GM11168 (cell line): Measurements from ENCODE around the gene IDUA.
"Not testable (repeated sequence)": the region's sequence is repeated elsewhere in the genome, so short reads cannot be mapped to it uniquely, and the experiment has no call there.

Experiments
- in situ Hi-C: fragments of 300-500 bp; cut with MboI; formaldehyde crosslinking; loops from one replicate; pipeline ENCODE4 v1.12.0; 2022; ENCODE audit warnings: low sequenced_read_pairs; ENCODE audit not compliant: unreplicated experiment

Gene IDUA

GRCh38 chr4:1042352-1043055, 55.7 kb downstream of the IDUA start:
- in situ Hi-C loops: no loop called here

DNA sequence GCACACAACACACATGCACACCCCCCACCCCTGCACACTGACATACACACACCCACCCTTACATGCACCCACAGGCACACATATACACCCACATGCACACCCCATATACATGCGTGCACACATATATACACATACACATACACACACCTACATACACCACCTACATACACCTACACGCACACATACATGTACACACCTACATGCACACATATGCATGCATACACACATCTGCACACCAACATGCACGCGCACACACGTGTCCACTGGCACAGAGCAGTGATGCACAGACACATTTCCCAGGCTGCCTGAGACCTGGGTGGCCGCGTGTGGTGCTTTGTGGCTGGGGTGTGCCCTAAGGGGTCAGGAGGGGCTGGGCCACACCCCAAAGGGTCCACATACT, 56.3 kb downstream of the IDUA start:
- in situ Hi-C loops: no loop called here

- in situ Hi-C loops: no loop called here
Measured at GRCh38 chr4:1043651-1044468, 57.0 kb downstream of the IDUA start.

DNA sequence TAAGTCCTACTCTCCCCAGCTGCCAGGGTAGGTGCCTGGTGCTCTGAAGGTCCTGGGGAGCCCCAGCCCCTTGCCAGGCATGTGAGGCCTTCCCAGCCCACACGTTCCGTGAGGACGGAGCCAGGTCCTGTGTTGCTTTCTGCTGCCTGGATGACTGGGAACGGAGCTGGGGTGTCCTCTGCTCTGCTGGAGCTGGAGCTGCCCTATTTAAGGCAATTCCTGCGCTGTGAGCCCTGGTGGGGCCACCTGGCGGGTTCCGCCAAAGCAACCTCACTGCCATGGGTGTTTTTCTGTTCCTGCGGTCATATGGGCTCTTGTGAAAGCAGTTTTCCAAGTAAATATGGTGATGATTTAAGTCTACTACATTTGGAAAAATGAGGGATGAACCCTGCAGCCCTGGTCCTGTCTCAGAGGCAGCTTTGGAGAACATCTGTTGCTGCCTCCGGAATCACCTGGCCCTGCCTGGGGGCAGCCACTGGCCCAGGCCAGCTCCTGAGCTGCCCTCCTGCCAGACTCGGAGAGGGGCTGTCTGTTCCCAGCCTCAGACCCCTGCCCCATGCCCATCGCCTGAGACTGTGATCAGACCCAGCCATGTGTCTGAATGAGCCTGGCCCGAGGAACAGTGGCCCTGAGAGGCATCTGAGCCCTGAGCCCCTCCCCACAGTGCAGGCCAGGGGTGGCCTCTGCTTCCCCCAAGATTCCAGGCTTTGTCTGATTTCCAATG, 57.8 kb downstream of the IDUA start:
- in situ Hi-C loops: no loop called here

DNA sequence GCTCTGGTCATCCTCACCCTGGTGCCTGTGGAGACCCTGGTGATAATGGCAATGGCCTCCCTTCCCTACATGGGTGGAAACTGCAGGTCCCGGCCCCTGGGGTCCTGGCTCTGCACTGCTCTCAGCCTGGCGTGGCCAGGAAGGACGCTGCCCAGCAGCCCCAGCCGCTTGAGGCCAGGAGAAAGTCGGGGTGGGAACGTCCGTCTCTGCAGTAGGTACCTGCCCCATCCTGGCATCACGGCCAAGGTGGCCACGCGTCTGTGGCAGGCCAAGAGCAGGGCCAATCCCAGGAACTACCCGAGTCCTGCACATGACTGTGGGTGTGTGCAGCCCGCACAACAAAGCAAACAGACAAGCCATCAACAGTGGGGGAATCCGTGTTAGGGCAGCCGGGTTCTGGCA, 58.4 kb downstream of the IDUA start:
- in situ Hi-C loops: no loop called here

- in situ Hi-C loops: no loop called here
Measured at GRCh38 chr4:1045595-1046201, 58.9 kb downstream of the IDUA start.

GRCh38 chr4:1046581-1047011, 59.8 kb downstream of the IDUA start:
- in situ Hi-C loops: not testable (repeated sequence)

DNA sequence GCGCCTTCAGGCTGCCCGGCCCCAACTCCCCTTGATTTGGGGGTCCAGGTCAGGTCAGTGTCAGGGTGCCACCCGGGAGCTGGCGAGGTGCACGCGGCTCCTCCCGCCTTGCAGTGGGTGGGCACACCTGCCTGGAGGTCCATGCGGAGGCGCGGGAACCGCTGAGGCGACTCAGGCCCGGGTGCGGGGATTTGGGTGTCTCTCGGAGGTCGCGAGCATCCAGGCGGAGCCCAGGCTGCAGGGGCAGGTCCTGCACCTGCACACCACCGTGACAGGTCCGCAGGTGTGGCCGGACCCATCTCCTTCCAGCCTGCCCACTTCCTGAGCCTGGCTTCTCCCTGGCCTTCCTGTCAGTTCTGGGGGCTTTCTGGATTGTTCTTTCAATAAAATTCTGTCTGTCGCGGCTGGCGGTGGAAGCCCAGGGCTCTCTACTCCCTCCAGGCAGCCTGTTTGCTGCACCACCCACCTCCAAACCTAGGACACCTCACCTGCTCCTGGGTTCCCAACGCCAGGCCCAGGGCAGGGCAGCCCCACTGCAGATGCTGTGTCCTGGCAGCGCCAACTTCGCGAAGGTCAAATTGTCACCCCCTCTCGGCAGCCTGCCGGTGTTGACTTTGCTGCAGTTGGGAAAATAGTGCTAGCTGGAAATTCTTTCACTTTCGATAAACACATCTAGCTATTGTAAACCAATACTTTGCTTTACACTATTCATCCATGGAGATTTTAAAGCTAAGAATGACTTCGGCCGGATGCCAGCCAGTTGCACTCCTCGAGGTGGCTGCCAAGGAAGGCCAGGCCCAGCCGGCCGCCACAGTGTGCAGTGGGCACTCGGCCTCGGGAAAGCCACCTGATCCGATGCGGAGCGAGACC, 60.5 kb downstream of the IDUA start:
- in situ Hi-C loops: no loop called here

GRCh38 chr4:1047976-1048772, 61.3 kb downstream of the IDUA start:
- in situ Hi-C loops: no loop called here

GRCh38 chr4:1048773-1049590, 62.1 kb downstream of the IDUA start:
- in situ Hi-C loops: no loop called here

- in situ Hi-C loops: no loop called here
Measured at GRCh38 chr4:1049591-1049905, 62.7 kb downstream of the IDUA start.

DNA sequence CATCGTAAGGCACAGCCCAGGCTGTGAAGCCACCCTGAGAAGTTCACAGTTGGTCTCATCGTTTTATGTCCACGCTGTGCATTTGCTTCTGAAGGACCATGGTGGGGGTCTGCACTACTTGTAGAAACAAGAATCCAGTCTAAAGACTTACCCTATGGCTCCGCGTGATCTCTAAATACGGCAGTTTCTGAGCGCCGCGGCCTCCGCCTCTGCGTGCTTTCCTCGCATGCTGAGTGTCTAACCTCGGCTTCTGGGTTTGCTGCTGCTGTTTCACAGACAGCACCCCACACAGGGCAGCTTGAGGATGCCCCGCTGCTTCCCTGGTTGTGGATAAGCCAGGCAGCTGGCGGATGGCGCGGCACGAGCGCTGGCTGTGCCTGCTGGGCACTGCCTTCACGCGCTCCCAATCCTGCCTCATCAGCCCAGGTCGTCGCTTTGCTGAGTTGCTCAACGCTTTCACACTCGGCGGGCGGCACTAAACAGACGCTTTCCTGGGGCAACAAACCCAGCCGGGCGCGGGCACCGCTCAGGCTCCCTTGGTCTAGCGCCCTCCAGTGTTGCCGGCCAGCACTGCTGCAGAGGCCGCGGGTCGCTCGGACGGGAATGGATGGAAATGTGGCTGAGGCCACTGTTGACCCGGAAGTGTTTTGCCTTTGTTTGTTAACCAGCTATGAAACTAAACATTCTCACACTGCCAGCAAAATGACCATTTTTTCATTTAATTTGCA, 63.8 kb downstream of the IDUA start:
- in situ Hi-C loops: no loop called here

DNA sequence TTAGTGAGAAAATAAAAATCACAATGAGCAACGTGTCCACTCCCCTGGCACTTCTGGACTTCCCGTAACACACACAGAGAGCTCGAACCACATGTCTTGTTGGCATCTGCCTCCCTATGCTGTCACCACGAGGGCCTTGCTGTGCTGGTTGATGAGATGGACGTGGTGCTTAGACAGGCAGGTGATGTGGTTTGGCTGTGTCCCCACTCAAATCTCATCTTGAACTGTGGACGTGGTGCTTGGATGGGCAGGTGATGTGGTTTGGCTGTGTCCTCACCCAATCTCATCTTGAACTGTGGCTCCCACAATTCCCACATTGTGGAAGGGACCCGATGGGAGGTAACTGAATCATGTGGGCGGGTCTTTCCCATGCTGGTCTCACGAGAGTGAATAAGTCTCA, 64.6 kb downstream of the IDUA start:
- in situ Hi-C loops: no loop called here

GRCh38 chr4:1052231-1052671, 65.4 kb downstream of the IDUA start:
- in situ Hi-C loops: no loop called here

- in situ Hi-C loops: no loop called here
Measured at GRCh38 chr4:1053080-1053661, 66.3 kb downstream of the IDUA start.

- in situ Hi-C loops: not testable (repeated sequence)
Measured at GRCh38 chr4:1053891-1054290, 67.0 kb downstream of the IDUA start.
